Islet precursor cell (in vitro differentiated cells): ENCODE measurements around the gene SLC6A19.

Experiments used
- DNase-seq: peaks from one replicate; pipeline ENCODE4 v3.0.0-alpha.2; 2018

The SLC6A19 gene

GRCh38 chr5:1211701-1212100, 10.3 kb downstream of the SLC6A19 start:
- DNase-seq, result no peak

- DNase-seq, result no peak
Measured at GRCh38 chr5:1212271-1212670, 10.9 kb downstream of the SLC6A19 start.

GRCh38 chr5:1212881-1213280, 11.5 kb downstream of the SLC6A19 start:
- no peak for DNase-seq

- no peak for DNase-seq
Measured at GRCh38 chr5:1213508-1214162, 12.2 kb downstream of the SLC6A19 start.

- DNase-seq, result no peak
Measured at GRCh38 chr5:1214163-1214935, 13.0 kb downstream of the SLC6A19 start.

GRCh38 chr5:1214936-1215220, 13.5 kb downstream of the SLC6A19 start:
- no peak for DNase-seq

GRCh38 chr5:1215320-1216096, 14.1 kb downstream of the SLC6A19 start:
- DNase-seq, result no peak

- DNase-seq, result no peak
Measured at GRCh38 chr5:1216211-1216917, 15.0 kb downstream of the SLC6A19 start.

- no peak for DNase-seq
Measured at GRCh38 chr5:1216918-1217295, 15.5 kb downstream of the SLC6A19 start.

- DNase-seq, result no peak
Measured at GRCh38 chr5:1217596-1218206, 16.3 kb downstream of the SLC6A19 start.

- DNase-seq, result no peak
Measured at GRCh38 chr5:1218351-1219080, 17.1 kb downstream of the SLC6A19 start.

GRCh38 chr5:1219098-1219767, 17.8 kb downstream of the SLC6A19 start:
- no peak for DNase-seq

GRCh38 chr5:1219768-1220100, 18.3 kb downstream of the SLC6A19 start:
- no peak for DNase-seq

GRCh38 chr5:1220351-1220750, 19.0 kb downstream of the SLC6A19 start:
- no peak for DNase-seq

- no peak for DNase-seq
Measured at GRCh38 chr5:1220831-1221230, 19.4 kb downstream of the SLC6A19 start.

GRCh38 chr5:1221721-1222120, 20.3 kb downstream of the SLC6A19 start:
- DNase-seq, result no peak

- no peak for DNase-seq
Measured at GRCh38 chr5:1222147-1222546, 20.8 kb downstream of the SLC6A19 start.

GRCh38 chr5:1222621-1223277, 21.4 kb downstream of the SLC6A19 start:
- DNase-seq, result no peak

GRCh38 chr5:1223278-1223670, 21.9 kb downstream of the SLC6A19 start:
- DNase-seq, result no peak

GRCh38 chr5:1224631-1225030, 23.2 kb downstream of the SLC6A19 start:
- no peak for DNase-seq

- no peak for DNase-seq
Measured at GRCh38 chr5:1225081-1225480, 23.7 kb downstream of the SLC6A19 start, which contains the start of gene SLC6A18. SLC6A18 (plus strand) TSS chr5:1225381; CDS start chr5:1225478, 97 bp downstream.
